Hematopoietic multipotent progenitor cell treated with erythropoietin and hydrocortisone succinate and interleukin-3 and kit ligand, for 17 days (in vitro differentiated cells): ENCODE measurements around the gene SQSTM1.

Experiments
- DNase-seq: peaks from one replicate; pipeline ENCODE4 v3.0.0-alpha.2; 2015; ENCODE audit warnings: low spot score

SQSTM1 gene

DNA sequence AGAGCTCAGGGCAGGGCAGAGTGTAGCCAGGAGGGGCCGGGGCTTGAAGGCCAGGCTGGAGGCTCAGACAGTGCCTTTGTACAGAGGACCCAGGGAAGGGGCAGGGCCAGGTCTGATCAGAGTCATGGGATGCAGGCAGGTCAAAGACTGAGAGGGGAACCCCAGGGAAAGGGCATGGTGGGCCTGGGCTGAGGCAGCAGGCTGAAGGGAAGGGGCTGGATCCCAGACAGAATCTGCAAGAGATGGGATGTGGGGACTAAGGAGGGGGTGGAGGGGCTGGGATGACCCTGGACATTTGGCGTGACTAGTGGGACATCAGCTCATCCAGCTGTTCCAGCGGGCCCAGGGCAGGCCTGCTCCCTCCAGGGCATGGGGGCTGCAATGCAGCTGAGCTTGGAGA lies 53.4 kb downstream of the SQSTM1 start:
- no peak for DNase-seq

DNA sequence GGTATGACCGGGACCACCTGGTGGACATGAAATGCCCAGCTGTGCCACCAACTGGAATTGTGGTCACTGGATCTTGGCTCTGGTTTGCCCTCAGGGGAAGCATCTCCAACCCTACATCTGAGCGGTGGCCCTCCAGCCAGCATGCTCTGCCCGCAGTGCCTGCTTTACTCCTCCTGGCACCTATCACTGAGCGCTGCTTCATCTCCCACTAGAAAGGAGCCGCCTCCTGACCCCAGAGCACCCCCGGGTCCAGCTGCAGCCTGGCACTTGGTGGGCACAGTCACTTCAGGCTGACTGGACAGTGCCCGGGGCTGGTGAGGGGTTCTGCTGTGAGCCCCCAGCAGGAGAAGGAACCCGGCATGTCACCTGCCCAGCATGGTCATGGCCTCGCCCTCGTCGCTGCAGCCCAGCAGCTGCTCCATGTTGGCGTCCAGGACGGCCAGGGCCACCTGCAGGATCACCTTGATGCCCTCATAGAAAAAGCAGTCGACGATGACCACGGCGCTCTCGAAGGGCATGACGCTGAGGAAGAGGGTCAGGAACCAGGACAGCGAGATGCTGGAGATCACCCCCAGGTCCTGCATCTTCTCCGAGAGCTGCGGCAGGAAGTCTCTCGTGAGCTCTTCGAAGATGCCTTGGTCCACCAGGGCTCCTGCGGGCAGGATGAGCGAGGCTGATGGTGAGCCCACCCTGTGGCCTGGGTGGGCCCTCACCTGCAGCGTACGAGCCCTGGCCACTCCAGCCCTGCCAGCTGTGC lies 54.0 kb downstream of the SQSTM1 start:
- no peak for DNase-seq

DNA sequence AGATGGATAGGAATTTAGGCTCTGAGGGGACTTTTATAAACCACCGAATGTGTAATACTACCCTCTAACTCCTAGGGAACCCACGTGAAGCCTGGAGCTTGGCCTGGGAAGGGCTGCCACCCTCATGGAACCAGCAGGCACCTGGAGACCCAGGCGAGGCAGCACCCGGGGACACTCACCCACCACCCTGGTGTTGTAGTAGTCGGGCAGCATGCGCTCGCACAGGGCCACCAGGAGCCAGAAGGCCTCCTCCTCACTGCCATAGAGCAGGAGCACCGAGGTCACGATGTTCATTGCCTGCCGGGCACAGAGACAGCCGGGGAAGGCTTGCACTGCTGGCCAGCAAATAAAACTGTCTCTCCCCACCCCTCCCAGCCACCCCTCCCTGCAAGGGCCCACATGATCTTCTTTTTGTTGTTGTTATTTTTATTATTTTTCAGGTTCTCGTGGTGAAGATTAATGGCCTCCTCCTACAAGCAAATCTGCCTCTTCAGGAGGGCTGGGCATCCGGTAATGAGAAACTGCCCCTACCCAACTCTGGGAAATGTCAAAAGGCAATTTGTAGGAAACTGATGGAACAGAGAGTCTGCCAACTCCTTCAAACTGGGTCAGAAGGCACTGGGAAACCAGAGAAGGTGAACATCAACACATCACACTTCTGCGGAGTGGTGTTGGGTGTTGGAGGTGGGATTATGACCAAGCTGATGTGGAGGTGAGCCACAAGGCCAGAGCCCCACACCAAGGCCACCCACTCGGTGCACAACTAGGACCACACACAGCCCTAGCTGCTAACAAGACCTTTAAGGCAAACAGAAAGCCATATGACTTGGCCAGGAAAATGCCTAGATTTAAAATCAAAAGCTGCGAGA lies 55.3 kb downstream of the SQSTM1 start:
- DNase-seq, result no peak

DNA sequence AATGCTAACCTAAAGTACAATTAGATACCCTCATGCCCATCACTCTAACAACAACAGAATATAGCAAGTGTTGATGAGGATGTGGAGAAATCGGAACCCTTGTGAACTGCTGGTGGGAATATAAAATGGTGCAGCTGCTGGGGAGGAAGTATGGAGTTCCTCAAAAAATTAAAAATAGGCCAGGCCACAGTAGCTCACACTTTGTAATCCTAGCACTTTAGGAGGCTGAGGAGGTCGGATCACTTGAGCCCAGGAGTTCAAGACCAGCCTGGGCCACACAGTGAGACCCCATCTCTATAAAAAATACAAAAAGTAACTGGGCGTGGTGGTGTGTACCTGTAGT lies 55.9 kb downstream of the SQSTM1 start:
- no peak for DNase-seq

- DNase-seq, result no peak
These were observed 57.7 kb downstream of the SQSTM1 start for GRCh38 chr5:179878222-179879002.

- no peak for DNase-seq
These were observed 58.4 kb downstream of the SQSTM1 start for GRCh38 chr5:179879003-179879689.

DNA sequence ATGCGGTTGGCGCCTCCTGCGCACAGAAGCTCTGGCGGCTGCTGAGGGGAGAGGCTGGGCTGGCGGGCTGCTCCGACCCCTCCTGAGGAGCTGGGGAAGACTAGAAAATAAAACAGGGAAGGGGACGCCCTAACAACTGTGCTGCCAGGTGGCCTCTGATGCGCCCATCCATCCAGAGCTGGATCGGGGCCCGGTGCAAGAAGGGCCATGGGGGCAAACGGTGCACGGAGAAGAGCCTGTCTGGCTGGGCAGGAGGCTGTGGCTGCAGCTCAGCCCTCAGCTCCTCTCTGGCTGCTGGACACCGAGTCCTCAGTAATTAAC lies 58.9 kb downstream of the SQSTM1 start:
- DNase-seq, result no peak

GRCh38 chr5:179880066-179880650 lies 59.5 kb downstream of the SQSTM1 start:
- no peak for DNase-seq

- no peak for DNase-seq
These were observed 60.3 kb downstream of the SQSTM1 start for GRCh38 chr5:179880848-179881590.

GRCh38 chr5:179882338-179882737 lies 61.6 kb downstream of the SQSTM1 start:
- no peak for DNase-seq

- DNase-seq, result no peak
These were observed 62.5 kb downstream of the SQSTM1 start for GRCh38 chr5:179883163-179883562.

DNA sequence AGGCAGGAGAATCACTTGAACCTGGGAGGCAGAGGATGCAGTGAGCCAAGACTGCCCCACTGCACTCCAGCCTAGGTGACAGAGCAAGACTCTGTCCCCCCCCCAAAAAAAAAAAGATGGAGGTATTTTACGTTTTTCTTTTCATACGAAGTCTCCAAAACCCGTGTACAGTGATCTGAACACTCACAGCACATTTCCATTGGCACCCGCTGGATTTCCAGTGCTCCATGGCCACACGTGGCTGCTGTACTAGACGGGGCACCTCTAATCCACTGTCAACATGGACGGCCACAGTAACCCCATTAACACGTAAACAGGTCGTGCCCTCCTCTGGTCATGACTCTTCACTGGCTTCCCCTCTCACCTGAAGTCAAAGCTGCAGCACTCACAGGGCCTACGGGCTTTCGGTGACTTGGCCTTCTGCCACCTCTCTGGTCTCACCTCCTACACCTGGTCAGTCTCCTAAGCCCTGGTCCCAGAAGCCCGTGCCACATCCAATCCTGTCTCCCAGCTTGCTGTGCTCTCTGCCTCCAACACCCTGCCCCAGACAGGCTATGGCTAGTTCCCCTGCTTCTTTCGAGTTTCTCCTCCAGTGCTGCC lies 64.9 kb downstream of the SQSTM1 start:
- no peak for DNase-seq

DNA sequence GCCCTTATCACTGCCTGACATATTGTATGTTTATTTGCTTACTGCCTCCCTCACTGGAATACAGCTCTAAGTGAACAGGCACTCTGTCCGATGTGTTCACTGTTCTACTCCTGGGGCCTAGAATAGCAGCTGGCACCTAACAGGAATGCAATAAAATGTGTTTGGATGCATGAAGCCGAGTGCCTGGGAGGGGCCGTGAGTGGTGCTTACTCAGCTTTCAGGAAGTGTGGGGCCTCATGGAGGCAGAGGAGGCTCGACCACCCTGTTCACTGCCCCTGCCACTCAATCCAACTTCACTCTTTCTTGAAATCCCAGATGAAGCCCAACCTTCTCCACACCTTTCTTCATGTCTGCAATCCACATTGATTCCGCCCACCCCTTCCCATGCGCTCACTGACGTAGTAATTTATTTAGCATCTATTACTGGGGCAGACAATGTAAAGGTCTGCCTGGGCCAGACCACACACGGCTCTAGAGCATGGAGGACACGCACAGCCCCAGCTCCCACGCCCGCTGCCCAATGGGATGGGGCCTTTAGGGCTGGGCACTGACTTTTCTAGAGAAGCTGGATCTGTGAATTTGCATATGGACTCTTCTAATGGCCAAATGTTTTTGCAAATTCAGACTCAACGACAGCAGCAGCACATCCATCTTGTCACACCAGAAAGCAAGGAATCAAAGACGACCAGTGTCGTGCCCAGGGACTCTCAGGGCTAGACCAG lies 65.6 kb downstream of the SQSTM1 start:
- no peak for DNase-seq

DNA sequence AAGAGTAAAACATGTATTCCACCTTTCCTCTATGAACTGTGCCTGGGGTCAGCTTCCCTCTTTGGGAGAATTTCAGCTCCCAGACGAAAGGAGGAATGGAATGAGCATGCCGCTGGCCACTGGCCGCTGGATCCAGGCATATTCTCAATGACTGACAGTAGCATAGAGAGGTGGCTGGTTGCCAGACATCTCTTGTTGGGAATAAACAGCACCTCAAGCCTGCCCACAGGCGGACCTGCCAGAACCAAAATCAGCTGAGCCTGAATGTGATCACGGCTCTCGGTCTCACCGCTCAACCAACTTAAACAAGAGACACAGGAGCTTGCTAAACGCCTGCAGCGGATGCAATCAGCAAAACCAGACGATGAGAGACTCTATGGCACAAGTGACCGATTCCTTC lies 66.4 kb downstream of the SQSTM1 start:
- no peak for DNase-seq
